Colon (tissue), 2 donors: ENCODE measurements around the gene WNT5A.

Experiments used
- FAIRE-seq: peaks from 2 replicates; lab custom pipeline; 2012; peaks lifted over from hg19 to GRCh38; lab: Jason Lieb, UNC
- donor health status: control.
- donor health status: control.

WNT5A gene

DNA sequence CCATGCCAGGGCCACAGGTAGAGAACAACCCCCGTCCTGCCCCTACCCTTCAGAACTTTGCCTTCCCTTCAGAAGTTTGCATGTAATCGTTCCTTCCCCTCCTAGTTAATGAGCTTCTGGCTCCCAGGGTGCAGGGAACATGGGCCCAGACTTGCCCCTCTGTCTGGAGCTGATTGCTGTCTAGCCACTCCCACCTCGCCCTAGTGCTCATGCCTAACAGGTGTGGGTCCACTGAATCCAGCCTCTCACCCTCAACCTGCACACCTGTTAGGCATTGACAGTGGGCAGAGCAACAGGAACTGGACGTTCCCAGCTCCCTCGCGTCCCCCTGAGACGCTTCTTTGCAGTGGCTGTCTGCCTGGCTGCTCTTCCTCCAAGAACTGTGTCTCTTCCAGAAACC, 40.3 kb downstream of the WNT5A start:
- no peak for FAIRE-seq

DNA sequence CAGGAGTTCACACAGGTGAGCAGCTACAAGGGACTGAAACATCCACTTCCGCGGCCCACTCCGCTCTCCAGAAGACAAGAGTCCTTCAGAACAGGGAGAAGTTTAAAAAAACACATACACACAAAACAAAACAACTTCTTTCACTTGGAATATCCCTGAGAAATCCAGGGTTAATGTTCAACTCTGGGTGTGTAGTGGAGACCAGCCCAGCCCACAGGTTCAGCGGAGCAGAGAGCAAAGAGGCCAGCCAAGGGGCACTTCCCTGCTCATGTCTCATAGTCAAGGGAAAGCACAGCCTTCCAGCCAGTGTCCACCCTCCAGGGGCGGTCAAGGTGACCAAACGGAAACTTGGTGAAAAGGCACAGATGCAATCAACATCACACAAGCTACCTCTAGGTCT, 41.6 kb downstream of the WNT5A start:
- no peak for FAIRE-seq

DNA sequence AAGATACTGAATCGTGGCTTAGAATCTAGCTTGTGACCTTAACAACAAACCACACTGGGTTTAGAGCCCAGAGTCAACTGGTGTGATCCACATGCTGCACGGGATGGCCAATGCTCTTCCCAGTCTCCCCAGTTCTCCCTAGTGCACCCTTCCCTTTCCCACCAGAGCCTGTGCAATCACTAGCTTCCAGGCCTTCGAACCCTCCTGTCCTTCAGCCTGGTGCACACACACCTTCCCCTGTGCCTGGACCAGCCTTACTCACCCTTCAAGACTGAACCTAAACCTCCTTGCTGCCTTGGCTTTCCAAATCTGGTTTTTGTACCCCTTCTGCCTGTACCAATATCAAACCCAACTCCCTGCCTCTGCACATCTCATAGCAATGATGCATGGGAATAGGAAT, 43.8 kb downstream of the WNT5A start:
- FAIRE-seq: no peak

DNA sequence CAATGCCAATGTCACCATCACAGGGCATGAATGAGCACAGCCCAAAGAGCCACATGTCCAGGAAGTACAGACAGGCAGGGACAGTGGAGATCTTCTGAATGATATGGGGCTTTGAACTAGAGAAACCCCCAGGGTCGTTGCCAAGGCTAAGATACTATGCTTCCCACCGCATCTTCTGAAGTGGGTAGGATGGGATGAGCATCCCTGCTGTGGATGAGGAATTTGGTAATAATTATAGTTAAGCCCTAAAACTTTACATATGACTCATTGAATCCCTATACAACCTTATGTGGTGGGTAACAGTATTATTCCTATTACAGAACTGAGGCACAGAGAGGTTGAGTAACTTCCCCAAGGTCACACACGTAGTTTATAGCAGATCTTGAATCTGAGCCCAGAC, 44.2 kb downstream of the WNT5A start:
- no peak for FAIRE-seq

- FAIRE-seq: no peak
Measured at GRCh38 chr3:55441499-55441898, 45.6 kb downstream of the WNT5A start.

DNA sequence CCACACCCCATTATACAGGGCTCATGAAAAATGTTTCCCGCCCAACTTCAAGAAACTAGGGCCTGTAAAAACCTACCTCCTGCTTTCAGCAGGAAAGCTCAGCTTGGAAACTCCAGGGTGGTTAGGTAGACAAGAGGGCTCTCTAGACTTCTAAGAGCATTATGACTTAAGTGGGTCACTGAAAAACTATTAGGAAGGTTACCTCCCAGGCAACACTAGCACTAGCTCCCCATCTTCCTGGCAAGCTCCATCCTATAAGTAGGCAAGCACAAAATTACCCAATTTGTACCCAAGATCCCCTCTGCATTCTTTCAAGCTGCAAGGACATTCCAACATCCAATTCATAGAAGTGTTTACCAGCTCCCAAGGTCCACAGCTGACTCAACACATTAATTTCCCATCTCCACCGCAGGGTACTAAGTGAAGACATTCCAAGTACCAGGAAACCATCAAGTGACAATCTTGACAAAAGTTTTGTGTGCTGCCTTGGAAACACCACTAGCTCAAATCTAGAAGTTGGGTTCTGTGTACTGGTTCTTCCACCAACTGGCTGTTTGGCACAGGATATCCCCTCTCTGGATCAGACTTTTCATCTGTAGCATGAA, 46.9 kb downstream of the WNT5A start:
- no peak for FAIRE-seq

- FAIRE-seq: no peak
Measured at GRCh38 chr3:55439657-55440056, 47.4 kb downstream of the WNT5A start.

DNA sequence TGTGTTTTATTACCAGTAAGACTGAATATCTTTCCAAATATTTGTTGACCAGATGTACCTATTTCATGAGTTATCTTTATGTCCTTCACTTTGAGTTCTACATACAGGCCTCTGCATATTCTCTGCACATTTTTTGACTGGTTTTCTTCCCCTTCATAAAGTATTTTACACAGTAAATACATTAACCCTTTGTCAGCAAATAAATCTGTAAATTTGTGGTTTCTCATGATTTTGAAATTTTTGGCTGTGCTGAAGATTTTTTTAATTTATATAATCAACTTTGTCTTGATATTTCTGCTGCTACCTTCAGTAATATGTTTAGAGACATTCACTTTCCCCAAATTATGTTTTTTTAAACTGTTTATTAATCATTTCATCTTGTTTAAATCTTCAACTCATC, 50.5 kb downstream of the WNT5A start:
- FAIRE-seq: no peak

- FAIRE-seq: no peak
Measured at GRCh38 chr3:55435491-55435890, 51.6 kb downstream of the WNT5A start.

DNA sequence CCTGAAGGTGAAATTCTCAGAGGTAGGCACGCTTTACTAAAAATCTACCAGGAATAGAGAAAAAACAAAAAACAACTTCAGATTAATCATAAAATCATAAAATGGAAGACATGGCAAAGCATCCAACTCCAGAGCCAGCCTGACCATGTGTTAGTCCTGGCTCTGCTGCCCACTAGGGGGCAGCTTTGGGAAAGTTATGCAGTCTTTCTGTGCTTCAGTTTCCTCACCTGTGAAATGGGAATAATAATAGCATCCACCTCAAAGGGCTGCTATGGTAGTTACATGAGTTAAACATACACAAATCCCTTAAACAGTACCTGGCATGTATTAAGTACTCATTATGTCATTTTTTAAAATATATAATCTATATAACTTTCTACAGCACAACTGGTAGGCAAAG, 52.3 kb downstream of the WNT5A start:
- no peak for FAIRE-seq

DNA sequence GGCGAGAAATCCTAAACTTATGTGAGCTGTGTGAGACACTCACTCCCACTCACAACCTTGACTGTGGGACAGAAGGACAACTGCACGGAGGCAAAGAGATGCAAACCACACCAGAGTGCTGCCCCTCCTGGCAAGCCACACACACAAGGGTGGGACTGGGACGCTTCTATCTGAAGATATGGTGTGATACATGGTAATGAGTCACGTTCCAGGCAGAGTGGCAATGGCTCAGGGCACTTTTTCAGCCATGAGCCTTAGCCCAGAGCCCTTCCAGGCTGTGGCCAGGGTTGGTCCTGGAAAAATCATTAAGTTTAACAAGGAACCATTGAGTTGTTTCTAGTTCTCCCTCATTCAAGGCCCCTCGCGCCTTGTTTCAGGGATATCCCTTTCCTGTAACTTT, 56.1 kb downstream of the WNT5A start:
- no peak for FAIRE-seq

GRCh38 chr3:55427739-55428138, 59.4 kb downstream of the WNT5A start:
- FAIRE-seq: no peak

DNA sequence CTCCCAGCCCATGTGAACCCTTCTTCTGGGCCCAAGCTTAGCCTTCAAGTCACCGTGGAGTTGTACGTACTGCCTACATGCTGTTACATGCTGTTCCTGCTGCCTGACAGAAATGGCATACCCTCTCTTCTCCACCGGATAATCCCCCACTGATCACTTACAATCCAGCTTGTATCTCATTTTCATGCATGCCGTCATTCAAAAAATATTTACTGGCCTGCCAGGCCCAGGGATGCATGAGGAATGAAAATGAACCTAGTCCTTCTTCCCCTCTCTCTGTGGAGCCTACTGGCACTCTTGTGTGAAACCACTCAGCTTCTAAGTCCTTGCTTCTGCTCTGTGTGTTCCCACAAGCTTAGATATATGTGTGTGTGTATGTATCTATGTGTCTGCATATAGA, 60.6 kb downstream of the WNT5A start:
- no peak for FAIRE-seq

DNA sequence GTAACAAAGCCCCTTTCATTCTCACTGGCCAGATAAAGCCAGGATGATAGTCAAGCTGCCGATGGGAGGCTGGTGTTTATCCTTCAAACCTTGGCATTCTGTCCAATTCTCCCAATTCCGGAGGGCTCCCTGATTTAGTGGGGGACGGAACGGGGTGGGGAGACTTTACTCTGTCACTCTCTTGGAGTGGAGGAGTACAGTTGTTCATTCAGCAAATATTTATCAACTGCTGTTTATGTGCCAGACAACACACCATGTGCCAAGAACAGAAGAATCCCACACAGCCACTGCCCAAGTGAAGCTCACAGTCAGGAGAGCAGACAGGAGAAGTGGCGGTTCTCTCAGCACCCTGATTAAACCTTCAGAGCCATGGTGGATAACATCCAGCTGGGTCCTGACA, 63.3 kb downstream of the WNT5A start:
- no peak for FAIRE-seq

DNA sequence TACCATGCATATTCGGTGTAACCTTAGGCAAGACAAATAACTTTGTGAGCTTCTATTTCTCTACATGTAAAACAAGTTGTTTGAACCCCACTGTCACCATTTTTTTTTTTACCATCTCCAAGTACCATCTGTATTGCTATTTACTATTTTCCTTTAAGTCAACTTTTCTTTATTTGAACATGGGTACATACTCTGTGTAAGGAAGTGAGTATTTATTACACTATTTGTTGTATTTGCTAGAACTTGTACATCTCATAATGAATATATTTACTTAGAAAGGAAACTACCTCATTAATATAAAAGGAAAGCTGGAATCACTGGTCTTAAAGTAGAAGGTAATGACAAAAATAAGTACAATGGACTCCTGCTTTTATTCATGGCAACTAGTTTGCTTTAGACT, 69.9 kb downstream of the WNT5A start:
- FAIRE-seq: no peak

DNA sequence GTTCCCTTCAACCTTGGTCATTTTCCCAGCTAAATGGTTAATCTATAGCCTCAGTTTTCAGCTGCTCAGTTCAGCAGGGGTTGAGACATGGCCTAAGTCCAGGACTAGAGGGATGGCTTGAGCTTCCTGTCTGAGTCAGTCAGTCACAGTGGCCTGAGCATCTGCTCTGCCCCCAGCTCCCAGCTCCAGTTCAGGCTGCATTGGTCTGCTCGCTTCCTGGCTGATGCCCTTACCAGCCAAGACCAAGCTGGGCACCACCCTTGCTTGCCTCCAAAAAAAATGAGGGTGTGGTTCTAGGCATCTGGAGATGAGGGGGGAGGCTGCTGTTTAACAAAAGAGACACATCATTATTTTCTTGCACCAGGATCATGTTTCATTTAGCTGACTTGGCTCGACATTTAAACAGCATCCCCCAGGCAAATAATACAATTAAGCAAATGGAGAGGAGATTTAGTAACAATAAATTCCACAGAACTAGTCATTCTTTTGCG, 70.7 kb downstream of the WNT5A start:
- no peak for FAIRE-seq
